T-helper 17 cell (primary cell): ENCODE data around the gene AKAP13. TPM values are rescaled to one million over a fixed set of nuclear protein-coding genes. Genes with fewer than 3 reads are reported as not detected.
A peak's percentile ranks its signal among the peaks of the same experiment; 100 is the strongest.

Source experiments
- ATAC-seq: fragments of 150-1000 bp; cut with Tn5 transposase; 2 replicates; pipeline ENCODE4 v1.10.0; 2021; ENCODE audit warnings: mild to moderate bottlenecking, moderate library complexity
- DNase-seq, 3 donors: peaks; one replicate each; pipeline versions ENCODE4 v3.0.0 to v3.0.0-alpha.2; 2020 to 2021
- H3K9me3 ChIP-seq: one replicate; pipeline ENCODE4 v1.7.0; 2013; ENCODE audit warnings: low read length, mild to moderate bottlenecking; ENCODE audit not compliant: control insufficient read depth, poor library complexity, severe bottlenecking
- H3K27ac Mint-ChIP-seq: one replicate; pipeline ENCODE4 v1.8.0; 2022; ENCODE audit warnings: mild to moderate bottlenecking, moderate library complexity, mixed read lengths
- H3K27me3 Mint-ChIP-seq: one replicate; pipeline ENCODE4 v1.8.0; 2022; ENCODE audit warnings: mixed read lengths
- H3K36me3 Mint-ChIP-seq: one replicate; pipeline ENCODE4 v1.8.0; 2022; ENCODE audit warnings: low read depth, mixed read lengths
- H3K4me1 Mint-ChIP-seq: one replicate; pipeline ENCODE4 v1.8.0; 2022; ENCODE audit warnings: mild to moderate bottlenecking, mixed read lengths
- H3K4me3 Mint-ChIP-seq: one replicate; pipeline ENCODE4 v1.8.0; 2022; ENCODE audit warnings: mild to moderate bottlenecking, moderate library complexity, mixed read lengths
- total RNA-seq, 4 donors: library from RNA in 2 of 4; stranded (reverse) in 2 of 4; gene quantifications; one replicate each; pipeline ENCODE4 v1.2.3 and lab custom pipeline; 2022 to 2026

Gene AKAP13
- total RNA-seq, 2 donors from 2014 or later, result 426 to 437 TPM

DNA sequence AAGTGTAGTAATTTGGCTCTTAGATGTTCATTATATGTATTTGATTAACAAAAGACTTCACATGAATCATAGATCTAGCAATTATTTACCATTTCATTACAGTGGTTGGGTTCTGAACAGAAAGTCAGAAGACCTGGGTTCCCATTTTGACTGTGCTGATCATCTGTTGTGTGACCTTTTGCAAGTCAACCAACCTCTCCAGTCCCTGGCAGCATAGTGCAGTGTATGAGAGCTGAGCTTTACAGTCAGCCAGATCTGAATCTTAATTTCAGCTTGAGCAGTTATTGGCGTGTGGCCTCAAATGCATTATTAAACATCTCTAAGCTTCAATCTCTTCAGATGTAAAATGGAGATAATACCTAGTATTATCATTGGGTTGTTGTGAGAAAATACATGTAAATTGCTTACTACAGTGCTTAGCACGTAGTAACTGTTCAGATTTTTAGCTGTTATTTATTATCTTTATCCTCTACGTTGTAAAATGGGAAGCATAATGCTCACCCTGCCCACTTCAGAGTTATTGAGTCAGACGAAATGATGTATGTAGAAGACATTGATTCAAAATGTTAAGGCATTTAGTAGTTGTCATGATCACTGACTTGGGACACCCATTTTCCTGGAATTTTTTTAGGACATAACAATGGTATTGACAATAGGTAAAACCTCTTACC lies 310.3 kb downstream of the AKAP13 start:
- H3K36me3 Mint-ChIP-seq, result peaks cover 8% of the 10 kb centered on the region
- no peaks in the 10 kb centered on the region for H3K27me3 Mint-ChIP-seq
- H3K4me3 Mint-ChIP-seq, result peak overlapping the region; percentile 99
- H3K9me3 ChIP-seq, result no peaks in the 10 kb centered on the region
- H3K27ac Mint-ChIP-seq, result peak overlapping the region; percentile 98
- DNase-seq, result no peak
- ATAC-seq, result peak; percentile 35
- peaks cover 55% of the 10 kb centered on the region for H3K4me1 Mint-ChIP-seq

GRCh38 chr15:85691350-85692240 lies 311.2 kb downstream of the AKAP13 start:
- no peaks in the 10 kb centered on the region for H3K27me3 Mint-ChIP-seq
- peak overlapping the region; percentile 98 for H3K27ac Mint-ChIP-seq
- H3K4me1 Mint-ChIP-seq, result peaks cover 59% of the 10 kb centered on the region
- no peak for DNase-seq
- H3K4me3 Mint-ChIP-seq, result peak overlapping the region; percentile 99
- H3K36me3 Mint-ChIP-seq, result peaks cover 11% of the 10 kb centered on the region
- H3K9me3 ChIP-seq, result no peaks in the 10 kb centered on the region
- ATAC-seq, result peak; percentile 18

- Mint-ChIP-seq H3K4me1 (peaks cover 57% of the 10 kb centered on the region), H3K36me3 (peaks cover 11% of the 10 kb centered on the region), H3K4me3 (peak overlapping the region; percentile 99), H3K27me3 (no peaks in the 10 kb centered on the region), H3K27ac (peak overlapping the region; percentile 98)
- DNase-seq (no peak), ATAC-seq (no peak)
- H3K9me3 ChIP-seq, result no peaks in the 10 kb centered on the region
These were observed 311.9 kb downstream of the AKAP13 start for GRCh38 chr15:85692321-85692720.

GRCh38 chr15:85692873-85693272 lies 312.5 kb downstream of the AKAP13 start:
- Mint-ChIP-seq H3K27ac (peak overlapping the region; percentile 98), H3K4me1 (peaks cover 57% of the 10 kb centered on the region), H3K36me3 (peaks cover 11% of the 10 kb centered on the region), H3K27me3 (no peaks in the 10 kb centered on the region), H3K4me3 (peak overlapping the region; percentile 99)
- no peaks in the 10 kb centered on the region for H3K9me3 ChIP-seq
- ATAC-seq (peak; percentile 38), DNase-seq (no peak)

GRCh38 chr15:85693277-85693676 lies 312.9 kb downstream of the AKAP13 start:
- peak overlapping the region; percentile 99 for H3K4me3 Mint-ChIP-seq
- no peaks in the 10 kb centered on the region for H3K27me3 Mint-ChIP-seq
- peaks cover 11% of the 10 kb centered on the region for H3K36me3 Mint-ChIP-seq
- peaks cover 57% of the 10 kb centered on the region for H3K4me1 Mint-ChIP-seq
- peak overlapping the region; percentile 98 for H3K27ac Mint-ChIP-seq
- DNase-seq (no peak), ATAC-seq (no peak)
- no peaks in the 10 kb centered on the region for H3K9me3 ChIP-seq

DNA sequence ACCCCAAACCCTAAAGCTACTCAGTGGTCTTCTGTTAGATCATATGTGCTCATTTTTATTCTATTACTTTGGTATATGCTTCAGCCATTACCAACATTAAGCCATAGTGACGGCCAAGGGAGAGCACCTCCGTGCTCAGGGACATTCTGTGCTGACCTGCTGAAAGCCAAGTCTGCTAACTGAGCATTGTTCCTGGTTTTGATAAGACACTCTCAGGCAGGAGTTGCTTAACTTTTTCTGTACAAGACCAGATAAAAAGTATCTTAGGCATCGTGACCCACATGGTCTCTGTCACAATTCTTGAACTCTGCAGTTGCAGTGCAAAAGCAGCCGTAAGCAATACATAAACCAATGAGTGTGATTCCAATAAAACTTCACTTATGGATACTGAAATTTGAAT lies 313.7 kb downstream of the AKAP13 start:
- peaks cover 11% of the 10 kb centered on the region for H3K36me3 Mint-ChIP-seq
- H3K4me3 Mint-ChIP-seq, result peak overlapping the region; percentile 99
- H3K9me3 ChIP-seq, result no peaks in the 10 kb centered on the region
- ATAC-seq (no peak), DNase-seq (no peak)
- H3K4me1 Mint-ChIP-seq, result peaks cover 52% of the 10 kb centered on the region
- no peaks in the 10 kb centered on the region for H3K27me3 Mint-ChIP-seq
- peak overlapping the region; percentile 98 for H3K27ac Mint-ChIP-seq

DNA sequence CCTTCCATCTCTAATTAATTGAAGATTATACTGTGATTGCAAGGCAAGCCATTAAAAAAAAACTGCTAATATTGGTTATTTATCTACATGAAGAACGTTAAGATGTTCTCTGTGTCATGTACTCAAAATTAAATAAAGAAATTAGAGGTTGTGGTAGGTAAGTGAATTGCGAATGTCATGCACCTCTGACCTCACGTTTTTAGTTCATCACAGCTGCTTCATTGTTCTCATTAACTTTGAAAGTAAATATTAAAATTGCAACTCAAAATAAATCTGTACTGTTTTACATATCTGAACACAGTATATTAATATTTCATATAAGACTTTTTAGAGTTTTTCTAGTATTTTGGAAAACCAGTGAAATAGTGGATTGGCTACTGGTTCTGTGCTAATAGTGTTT lies 320.4 kb downstream of the AKAP13 start:
- H3K27ac Mint-ChIP-seq, result peak overlapping the region; percentile 100
- peaks cover 3% of the 10 kb centered on the region for H3K36me3 Mint-ChIP-seq
- ATAC-seq (no peak), DNase-seq (no peak)
- peak overlapping the region; percentile 56 for H3K4me3 Mint-ChIP-seq
- H3K9me3 ChIP-seq, result no peaks in the 10 kb centered on the region
- H3K27me3 Mint-ChIP-seq, result no peaks in the 10 kb centered on the region
- peaks cover 45% of the 10 kb centered on the region for H3K4me1 Mint-ChIP-seq

DNA sequence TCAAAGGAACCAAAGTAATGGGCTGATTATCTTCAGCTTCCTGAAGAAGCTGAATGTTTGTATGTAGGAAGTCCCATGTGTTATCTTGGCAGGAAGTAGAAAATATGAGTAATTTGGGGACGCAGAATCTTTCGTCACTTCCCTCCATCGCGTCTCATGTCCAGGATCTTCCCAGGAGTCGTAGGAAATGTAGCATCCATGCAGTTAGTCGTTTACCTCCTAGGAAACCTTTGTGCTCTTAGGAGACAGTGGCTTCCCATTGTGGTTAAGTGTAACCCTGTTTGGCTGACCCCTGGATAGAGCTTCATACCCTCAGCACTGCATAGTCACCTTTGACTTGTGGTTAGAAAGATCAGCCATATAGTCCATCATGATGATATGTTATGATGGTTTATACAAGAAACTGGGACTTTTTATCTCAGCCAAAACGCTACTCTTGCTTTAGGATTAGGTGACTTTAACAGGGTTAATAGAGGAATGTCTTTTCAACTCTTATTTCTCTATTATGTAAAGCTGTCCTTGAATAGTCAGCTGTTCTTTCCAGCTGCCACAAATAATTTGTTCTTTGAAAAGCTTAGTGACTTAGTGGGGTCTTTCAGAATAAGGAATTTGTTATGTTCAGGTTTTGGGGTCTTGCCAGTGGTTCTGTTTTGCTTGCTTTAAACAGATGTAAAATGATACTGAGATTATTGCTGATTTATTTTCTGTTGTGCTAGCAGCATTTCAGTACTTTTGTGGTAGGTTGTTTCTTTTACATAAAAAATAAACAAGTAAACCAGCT lies 322.1 kb downstream of the AKAP13 start:
- Mint-ChIP-seq H3K4me1 (peaks cover 54% of the 10 kb centered on the region), H3K36me3 (no peaks in the 10 kb centered on the region), H3K4me3 (peak overlapping the region; percentile 85), H3K27ac (peak overlapping the region; percentile 100), H3K27me3 (no peaks in the 10 kb centered on the region)
- ATAC-seq, result peak; percentile 31
- no peaks in the 10 kb centered on the region for H3K9me3 ChIP-seq
- no peak for DNase-seq

DNA sequence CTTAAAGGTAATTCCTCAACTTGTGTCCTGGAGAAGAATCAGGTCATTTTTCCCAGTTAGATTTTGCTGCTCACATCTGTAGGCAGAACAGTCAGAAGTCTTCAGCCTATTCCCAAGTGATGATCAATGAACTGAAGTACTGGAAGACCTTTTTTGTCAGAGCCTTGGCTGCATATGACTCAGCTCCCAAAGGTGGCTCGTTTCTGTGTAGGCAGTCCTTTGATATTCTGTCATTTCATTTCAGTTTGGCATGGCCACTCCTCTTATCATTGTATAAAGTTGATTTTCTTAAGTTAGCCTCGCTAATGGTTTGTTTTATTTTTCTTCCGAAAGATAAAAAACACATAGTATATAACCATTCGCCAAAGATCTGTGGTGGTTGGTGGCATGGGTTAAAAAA lies 323.7 kb downstream of the AKAP13 start:
- Mint-ChIP-seq H3K36me3 (peaks cover 1% of the 10 kb centered on the region), H3K27ac (peak overlapping the region; percentile 100), H3K4me1 (peaks cover 66% of the 10 kb centered on the region), H3K27me3 (no peaks in the 10 kb centered on the region), H3K4me3 (peak overlapping the region; percentile 85)
- DNase-seq, result no peak
- ATAC-seq, result no peak
- H3K9me3 ChIP-seq, result no peaks in the 10 kb centered on the region

DNA sequence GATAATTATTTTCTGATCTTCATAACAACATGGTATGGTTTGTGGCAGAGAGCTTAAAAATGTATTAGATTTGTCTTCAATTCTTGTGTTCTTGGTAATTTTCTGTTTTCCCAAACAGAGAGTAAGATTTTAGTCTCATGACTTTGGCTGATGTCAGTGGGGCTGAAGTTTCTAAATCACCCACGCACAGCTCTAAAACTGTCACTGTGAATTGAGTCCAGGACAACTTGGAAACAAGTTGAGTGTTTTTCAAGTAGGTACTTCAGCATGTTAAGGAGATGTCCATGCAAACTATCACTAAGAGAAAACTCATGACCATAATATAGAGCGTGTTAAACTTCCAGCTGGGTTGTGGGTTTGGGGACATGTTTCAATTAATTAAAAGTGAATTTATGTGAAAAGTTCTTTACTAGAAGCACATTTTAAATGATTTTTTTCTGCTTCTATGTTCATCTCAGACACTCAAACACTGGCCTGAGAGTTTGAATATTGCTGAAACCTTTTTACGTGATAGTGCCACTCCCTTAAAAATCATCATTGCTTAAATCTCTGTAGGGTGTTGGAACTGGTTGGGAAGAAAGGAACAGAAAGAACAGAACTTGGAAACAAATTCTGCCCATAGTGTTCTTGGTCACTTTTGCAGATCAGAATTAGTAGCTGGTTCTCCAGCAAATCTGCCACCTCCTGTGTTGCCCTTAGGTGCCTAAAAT lies 324.5 kb downstream of the AKAP13 start:
- ATAC-seq (no peak), DNase-seq (no peak)
- peaks cover 62% of the 10 kb centered on the region for H3K4me1 Mint-ChIP-seq
- no peaks in the 10 kb centered on the region for H3K9me3 ChIP-seq
- H3K4me3 Mint-ChIP-seq, result peak overlapping the region; percentile 85
- H3K27ac Mint-ChIP-seq, result peak overlapping the region; percentile 100
- H3K36me3 Mint-ChIP-seq, result peaks cover 2% of the 10 kb centered on the region
- no peaks in the 10 kb centered on the region for H3K27me3 Mint-ChIP-seq

GRCh38 chr15:85706779-85707518 lies 326.5 kb downstream of the AKAP13 start:
- Mint-ChIP-seq H3K4me3 (peak overlapping the region; percentile 92), H3K4me1 (peaks cover 58% of the 10 kb centered on the region), H3K27ac (peak overlapping the region; percentile 100), H3K36me3 (peaks cover 5% of the 10 kb centered on the region), H3K27me3 (no peaks in the 10 kb centered on the region)
- peak; percentile 78 for ATAC-seq
- H3K9me3 ChIP-seq, result no peaks in the 10 kb centered on the region
- DNase-seq, result peak in 2 of 3 donors; percentile 35 to 38
